NCI-H146 treated with DMSO at 0.1 percent for 48 hours (cell line): ENCODE data around the gene PSTK.
A peak's percentile ranks its signal among the peaks of the same experiment; 100 is the strongest.

ENCODE experiments used
- DNase-seq: peaks from one replicate; lab custom pipeline; 2025; ENCODE audit not compliant: unreplicated experiment; lab: John Stamatoyannopoulos, UW

The PSTK gene

DNA sequence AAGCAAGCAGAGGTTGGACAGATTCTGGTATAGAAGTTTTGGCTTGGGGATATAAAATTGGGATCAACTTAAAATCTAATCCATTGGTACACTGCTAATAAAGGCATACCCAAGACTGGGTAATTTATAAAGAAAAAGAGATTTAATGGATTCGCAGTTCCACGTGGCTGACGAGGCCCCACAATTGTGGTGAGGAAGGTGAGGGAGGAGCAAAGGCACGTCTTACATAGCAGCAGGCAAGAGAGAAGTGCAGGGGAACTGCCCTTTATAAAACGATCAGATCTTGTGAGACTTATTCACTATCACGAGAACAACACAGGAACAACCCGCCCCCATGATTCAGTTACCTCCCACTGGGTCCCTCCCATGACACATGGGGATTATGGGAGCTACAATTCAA, 38.3 kb downstream of the PSTK start:
- DNase-seq: no peak

DNA sequence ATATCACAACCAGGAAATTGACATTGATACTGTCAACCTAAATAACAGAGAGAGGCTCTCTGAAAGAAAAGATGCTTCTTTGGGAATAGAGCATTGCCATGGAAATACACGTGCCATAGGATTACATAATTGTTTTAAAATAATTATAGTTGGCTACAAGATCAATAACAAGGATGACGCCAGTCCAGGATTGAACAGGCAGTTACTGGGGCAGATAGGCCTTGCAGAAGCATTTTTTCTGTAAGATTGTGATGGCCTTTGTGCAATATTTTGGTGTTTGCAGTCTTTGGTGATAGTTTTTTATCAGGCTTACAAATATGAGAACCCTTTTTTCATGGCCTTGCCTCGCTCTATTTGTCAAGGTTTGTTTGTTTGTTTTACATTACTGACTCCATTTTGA, 39.1 kb downstream of the PSTK start:
- DNase-seq: no peak

DNA sequence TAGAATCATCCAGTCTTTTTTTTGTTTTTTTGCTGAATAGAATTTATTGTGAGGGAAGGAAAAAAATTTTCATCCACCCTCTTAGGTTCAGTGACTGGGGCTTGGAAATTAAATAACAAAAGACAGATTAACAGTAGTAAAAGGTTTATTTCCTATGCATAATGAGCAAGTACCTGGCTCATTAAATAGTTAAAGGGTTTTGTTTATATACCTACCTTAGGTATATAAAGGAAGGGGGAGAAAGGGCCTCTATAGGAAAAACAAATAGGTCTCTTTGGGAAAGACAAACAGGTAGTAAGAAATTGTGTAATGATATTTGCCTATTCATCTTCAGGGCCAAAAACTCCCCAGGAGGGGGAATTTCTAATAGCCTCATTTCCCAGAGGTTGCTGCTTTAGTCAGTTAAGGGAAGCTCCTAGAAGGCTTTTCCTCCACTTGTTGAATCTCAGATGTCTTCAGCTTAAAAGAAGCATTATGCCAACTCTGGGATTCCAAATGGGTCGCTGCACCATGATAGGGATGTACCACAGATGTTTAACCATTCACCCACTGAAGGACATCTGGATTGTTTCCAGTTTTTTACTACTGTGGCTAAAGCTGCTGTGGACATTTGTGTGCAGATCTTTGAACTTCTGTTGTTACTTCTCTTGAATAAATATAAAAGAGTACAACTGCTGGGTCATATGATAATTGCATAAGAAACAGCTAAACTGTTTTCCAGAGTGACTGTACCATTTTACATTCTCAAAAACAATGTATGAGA, 39.9 kb downstream of the PSTK start:
- peak; percentile 70 for DNase-seq

DNA sequence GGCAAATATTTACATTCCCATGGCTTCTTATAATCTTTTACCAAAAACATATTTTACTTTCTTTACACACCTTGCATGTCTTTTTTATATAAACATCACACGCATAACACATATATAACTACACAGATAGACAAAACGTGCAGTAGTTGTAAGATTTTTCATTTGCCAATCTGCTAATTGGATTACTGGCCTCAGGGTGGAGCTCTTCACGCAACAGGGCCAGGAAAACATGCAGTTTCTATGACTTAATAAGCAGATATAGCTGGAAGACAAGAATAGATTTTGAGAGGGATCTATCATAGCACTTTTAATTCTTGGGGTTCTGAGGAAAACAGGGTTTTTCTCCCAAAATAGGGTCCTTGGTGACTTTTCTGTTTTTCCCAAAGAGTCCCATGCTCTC, 41.3 kb downstream of the PSTK start:
- DNase-seq: peak; percentile 7

DNA sequence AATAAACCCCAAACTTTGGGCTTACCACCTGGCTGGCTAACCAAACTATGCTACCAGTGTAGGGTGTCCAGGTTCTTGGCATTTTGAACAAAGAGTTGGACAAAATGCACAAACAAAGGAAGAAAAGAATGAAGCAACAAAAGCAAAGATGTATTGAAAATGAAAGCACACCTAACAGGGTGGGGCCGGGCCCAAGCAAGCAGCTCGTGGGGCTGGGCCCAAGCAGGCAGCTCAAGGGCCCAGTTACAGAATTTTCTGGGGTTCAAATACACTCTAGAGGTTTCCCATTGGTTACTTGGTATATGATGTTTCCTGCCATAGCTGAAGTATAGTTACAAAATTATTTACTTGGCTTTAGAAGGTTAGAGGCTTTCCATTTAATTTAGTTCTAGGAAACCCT, 44.3 kb downstream of the PSTK start:
- DNase-seq: no peak

DNA sequence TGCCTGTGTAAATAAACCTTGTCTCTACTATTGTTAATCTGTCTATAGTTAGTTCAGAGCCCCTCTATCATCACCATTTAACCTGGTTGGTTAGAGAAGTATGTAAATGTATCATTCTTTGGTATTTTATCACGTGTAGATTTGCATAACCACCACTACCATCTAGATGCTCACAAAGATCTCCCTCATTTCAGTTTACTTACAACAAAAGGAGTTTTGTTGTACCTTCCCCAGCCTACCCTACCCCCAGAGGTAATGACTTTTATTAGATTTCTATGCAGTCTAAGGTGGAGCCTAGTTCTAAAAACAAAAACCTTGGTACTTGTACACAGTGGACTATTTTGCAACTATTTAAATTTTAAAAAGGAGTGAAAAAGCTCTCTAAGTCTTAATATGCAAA, 46.1 kb downstream of the PSTK start:
- DNase-seq: no peak

DNA sequence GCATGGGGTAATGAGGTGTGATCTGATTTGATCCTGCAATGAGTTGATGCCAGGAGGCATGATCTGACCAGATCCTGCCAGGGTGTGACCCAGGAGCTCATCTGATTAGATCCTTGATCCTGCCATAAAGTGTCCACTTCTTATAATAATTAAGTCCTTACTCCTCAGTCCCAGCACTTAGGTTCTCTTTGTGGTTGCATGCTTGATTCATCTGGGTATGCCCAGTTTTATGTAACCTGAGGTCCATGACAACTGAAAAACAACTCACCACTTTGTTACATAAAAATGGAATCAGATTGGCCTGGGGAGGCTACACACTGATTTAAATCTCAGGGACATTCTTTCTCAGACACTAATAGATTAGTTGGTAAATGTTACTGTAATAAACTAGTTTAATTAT, 47.7 kb downstream of the PSTK start:
- DNase-seq: no peak

DNA sequence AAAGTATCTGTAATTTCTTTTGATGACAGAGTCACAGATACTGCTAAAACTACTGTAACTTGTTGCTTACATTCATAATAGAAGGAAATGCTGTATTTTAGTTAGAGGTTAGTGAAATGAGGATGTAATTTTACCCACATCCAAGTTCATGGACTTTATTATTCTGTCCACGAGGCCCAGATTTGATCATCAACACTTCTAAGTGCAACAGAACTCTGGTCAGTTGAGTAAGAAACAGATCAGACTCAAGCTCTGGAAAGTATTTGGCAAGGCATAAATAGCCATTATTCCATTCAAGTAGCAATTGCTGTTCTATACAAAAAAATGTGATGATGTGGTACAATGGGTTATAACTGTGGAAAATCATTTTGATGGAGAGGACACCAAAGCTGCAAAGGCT, 50.9 kb downstream of the PSTK start:
- no peak for DNase-seq

DNA sequence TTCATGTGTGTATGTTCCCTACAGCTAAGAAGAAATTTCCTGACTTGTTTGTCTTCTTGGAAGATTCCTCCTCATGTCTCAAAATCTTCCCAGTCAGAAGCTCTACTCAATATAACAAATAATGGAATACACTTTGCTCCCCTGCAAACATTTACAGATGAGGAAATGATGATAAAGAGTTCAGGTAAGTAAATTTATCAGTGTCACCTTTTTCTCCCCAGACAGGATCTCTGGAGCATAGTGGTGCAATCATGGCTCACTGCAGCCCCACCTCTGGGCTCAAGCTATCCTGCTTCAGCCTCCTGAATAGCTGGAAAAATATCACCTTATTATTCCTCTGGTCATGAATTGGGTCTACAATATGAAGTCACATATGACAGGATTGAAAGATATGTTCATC, 54.1 kb downstream of the PSTK start:
- no peak for DNase-seq

DNA sequence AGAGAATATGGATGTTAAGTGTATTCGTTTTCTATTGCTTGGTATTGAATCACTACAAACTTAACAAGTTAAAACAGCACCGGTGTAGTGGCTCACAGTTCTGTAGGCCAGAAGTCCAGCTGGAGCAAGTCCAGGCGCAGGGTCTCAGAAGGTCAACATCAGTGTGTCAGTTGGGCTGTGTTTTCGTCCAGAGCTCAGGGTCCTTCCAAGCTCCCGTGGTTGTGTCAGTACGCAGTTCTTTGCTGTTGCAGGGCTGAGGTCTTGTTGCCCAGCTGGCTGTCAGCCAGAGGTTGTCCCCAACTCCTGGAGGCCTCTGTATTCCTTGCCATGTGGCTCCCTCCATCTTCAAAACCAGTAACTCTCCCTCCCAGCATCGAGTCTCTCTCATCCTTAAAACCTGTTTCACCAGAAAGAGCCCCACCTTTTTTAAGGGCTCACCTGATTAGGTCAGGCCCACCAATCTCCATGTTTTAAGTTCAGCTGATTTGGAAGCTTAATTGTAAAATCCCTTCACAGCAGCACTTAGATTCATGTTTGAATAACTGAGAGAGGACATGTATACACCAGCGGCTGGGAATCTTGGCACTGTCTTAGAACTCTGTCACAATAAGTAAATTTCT, 55.4 kb downstream of the PSTK start:
- DNase-seq: no peak

DNA sequence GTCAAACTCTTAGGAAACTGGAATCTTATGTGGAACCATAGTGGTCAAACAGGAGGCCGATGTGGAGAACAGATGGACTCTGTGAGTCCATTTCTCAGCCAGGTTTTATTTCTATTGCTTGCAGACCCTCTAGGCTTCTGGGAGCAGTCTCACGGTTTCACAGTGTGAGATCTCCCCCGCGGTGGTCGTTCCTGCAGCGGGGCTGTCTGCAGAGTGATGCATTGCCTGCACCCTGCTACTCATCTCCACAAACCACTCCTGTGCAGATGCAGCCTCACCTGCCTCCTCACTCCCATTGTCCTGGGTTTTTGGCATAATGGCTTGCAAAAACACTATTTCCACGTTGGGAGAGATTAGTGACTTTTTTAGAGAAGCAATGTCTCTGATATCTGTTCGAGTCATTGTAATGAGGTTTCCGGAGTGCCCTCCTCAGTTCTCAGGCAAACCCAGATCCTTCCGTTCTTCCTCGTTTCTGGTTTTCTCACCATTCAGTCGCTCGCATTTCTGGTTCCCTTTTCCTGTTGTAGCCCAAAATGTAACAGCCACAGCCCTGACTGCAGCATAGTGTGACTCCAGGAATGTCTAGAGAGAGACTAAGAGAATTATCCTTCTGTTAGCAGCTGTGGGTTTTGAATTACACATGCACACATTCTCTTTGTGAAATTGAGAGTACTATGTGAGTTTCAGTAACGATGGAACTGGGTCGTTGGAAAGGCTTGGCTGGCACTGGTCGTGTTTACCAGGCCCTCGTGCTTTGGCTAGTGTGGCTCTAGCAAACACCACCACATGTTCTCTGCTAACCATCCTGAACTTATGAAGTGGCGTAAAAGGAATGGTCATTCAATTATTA, 58.8 kb downstream of the PSTK start:
- no peak for DNase-seq

DNA sequence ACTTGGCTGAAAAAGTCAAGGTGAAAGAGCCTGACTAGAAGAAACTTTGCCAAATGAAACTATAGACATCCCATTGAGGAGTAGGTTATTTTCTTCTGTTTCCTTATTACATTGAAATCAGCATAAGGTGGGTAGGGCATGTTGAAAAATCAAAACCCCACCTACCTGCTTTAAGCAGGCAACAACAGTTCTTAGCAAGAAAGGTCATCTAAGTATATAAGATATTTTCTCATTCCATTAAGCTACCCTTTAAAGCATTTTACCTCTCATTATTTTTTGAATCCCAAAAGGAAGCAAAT, 59.4 kb downstream of the PSTK start:
- no peak for DNase-seq
